Neural cell (in vitro differentiated cells): Measurements from ENCODE around the gene SLC44A4.
"Not testable (repeated sequence)": the region's sequence is repeated elsewhere in the genome, so short reads cannot be mapped to it uniquely, and the experiment has no call there.

ENCODE experiments used
- EP300 ChIP-seq: fragments of 450-650 bp; conservative IDR thresholded peaks from 2 replicates; pipeline ENCODE4 v1.6.1; 2014; ENCODE audit warnings: antibody characterized with exemption, mild to moderate bottlenecking, moderate library complexity; ENCODE audit not compliant: poor library complexity, severe bottlenecking
- EZH2 ChIP-seq: fragments of 200-600, 300-800 bp; shearing (Covaris generic), sonication (generic); IDR thresholded peaks from 2 replicates; pipeline ENCODE4 v1.6.1; 2014; ENCODE audit warnings: antibody characterized with exemption, low read length, borderline replicate concordance, mild to moderate bottlenecking; ENCODE audit not compliant: insufficient read depth, poor library complexity, severe bottlenecking
- MXI1 ChIP-seq: fragments of 450-650 bp; conservative IDR thresholded peaks from 2 replicates; pipeline ENCODE4 v1.6.1; 2014; ENCODE audit warnings: antibody characterized with exemption, mild to moderate bottlenecking; ENCODE audit not compliant: poor library complexity, severe bottlenecking
- POLR2AphosphoS5 ChIP-seq: IDR thresholded peaks from 2 replicates; pipeline ENCODE4 v1.6.1; 2012
- RAD21 ChIP-seq: fragments of 450-650 bp; conservative IDR thresholded peaks from 2 replicates; pipeline ENCODE4 v1.6.1; 2014; ENCODE audit warnings: antibody characterized with exemption, mild to moderate bottlenecking, moderate library complexity
- SMC3 ChIP-seq: fragments of 450-650 bp; conservative IDR thresholded peaks from 2 replicates; pipeline ENCODE4 v1.6.1; 2014; ENCODE audit warnings: antibody characterized with exemption, mild to moderate bottlenecking, moderate library complexity; ENCODE audit not compliant: poor library complexity
- TAF1 ChIP-seq: IDR thresholded peaks from 2 replicates; pipeline ENCODE4 v1.6.1; 2012; ENCODE audit warnings: low read depth
- TF ChIP-seq, protein P1 (sequence below): IDR thresholded peaks from 2 replicates; pipeline ENCODE4 v1.6.1; 2012; ENCODE audit warnings: borderline replicate concordance
- TF ChIP-seq, protein P2 (sequence below): fragments of 450-650 bp; IDR thresholded peaks from 2 replicates; pipeline ENCODE4 v1.5.1; 2014; ENCODE audit warnings: antibody characterized with exemption, mild to moderate bottlenecking, moderate library complexity; ENCODE audit not compliant: poor library complexity, severe bottlenecking

DNA sequence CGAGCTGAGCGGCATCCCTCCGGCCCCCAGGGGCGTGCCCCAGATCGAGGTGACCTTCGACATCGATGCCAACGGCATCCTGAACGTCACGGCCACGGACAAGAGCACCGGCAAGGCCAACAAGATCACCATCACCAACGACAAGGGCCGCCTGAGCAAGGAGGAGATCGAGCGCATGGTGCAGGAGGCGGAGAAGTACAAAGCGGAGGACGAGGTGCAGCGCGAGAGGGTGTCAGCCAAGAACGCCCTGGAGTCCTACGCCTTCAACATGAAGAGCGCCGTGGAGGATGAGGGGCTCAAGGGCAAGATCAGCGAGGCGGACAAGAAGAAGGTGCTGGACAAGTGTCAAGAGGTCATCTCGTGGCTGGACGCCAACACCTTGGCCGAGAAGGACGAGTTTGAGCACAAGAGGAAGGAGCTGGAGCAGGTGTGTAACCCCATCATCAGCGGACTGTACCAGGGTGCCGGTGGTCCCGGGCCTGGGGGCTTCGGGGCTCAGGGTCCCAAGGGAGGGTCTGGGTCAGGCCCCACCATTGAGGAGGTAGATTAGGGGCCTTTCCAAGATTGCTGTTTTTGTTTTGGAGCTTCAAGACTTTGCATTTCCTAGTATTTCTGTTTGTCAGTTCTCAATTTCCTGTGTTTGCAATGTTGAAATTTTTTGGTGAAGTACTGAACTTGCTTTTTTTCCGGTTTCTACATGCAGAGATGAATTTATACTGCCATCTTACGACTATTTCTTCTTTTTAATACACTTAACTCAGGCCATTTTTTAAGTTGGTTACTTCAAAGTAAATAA, 61.5 kb downstream of the SLC44A4 start:
- TF ChIP-seq, protein P1, sequence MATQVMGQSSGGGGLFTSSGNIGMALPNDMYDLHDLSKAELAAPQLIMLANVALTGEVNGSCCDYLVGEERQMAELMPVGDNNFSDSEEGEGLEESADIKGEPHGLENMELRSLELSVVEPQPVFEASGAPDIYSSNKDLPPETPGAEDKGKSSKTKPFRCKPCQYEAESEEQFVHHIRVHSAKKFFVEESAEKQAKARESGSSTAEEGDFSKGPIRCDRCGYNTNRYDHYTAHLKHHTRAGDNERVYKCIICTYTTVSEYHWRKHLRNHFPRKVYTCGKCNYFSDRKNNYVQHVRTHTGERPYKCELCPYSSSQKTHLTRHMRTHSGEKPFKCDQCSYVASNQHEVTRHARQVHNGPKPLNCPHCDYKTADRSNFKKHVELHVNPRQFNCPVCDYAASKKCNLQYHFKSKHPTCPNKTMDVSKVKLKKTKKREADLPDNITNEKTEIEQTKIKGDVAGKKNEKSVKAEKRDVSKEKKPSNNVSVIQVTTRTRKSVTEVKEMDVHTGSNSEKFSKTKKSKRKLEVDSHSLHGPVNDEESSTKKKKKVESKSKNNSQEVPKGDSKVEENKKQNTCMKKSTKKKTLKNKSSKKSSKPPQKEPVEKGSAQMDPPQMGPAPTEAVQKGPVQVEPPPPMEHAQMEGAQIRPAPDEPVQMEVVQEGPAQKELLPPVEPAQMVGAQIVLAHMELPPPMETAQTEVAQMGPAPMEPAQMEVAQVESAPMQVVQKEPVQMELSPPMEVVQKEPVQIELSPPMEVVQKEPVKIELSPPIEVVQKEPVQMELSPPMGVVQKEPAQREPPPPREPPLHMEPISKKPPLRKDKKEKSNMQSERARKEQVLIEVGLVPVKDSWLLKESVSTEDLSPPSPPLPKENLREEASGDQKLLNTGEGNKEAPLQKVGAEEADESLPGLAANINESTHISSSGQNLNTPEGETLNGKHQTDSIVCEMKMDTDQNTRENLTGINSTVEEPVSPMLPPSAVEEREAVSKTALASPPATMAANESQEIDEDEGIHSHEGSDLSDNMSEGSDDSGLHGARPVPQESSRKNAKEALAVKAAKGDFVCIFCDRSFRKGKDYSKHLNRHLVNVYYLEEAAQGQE = not testable (repeated sequence)
- TF ChIP-seq, protein P2, sequence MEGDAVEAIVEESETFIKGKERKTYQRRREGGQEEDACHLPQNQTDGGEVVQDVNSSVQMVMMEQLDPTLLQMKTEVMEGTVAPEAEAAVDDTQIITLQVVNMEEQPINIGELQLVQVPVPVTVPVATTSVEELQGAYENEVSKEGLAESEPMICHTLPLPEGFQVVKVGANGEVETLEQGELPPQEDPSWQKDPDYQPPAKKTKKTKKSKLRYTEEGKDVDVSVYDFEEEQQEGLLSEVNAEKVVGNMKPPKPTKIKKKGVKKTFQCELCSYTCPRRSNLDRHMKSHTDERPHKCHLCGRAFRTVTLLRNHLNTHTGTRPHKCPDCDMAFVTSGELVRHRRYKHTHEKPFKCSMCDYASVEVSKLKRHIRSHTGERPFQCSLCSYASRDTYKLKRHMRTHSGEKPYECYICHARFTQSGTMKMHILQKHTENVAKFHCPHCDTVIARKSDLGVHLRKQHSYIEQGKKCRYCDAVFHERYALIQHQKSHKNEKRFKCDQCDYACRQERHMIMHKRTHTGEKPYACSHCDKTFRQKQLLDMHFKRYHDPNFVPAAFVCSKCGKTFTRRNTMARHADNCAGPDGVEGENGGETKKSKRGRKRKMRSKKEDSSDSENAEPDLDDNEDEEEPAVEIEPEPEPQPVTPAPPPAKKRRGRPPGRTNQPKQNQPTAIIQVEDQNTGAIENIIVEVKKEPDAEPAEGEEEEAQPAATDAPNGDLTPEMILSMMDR = not testable (repeated sequence)
- TF ChIP-seq RAD21, SMC3, EP300, MXI1, TAF1, POLR2AphosphoS5, EZH2: not testable (repeated sequence)
